ENCODE data around the gene EPM2A. TPM values are rescaled to one million over a fixed set of nuclear protein-coding genes. Genes with fewer than 3 reads are reported as not detected.

The EPM2A gene
- total RNA-seq, 1 experiment from 2014 or later: 4.8 TPM

DNA sequence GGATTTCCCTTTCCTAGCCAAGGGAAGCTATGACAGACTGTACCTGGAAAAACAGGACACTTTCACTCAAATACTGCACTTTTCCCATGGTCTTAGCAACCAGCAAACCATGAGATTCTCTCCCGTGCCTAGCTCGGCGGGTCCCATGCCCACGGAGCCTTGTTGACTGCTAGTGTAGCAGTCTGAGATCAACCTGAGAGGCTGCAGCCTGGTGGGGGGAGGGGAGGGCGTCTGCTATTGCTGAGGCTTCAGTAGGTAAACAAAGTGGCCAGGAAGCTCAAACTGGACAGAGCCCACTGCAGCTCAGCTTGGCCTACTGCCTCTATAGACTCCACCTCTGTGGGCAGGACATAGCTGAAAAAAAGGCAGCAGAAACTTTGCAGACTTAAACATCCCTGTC lies 61.8 kb downstream of the EPM2A start:
- Mint-ChIP-seq H3K4me1 (ENCODE audit: insufficient read depth, unreplicated experiment) (peaks cover 11% of the 10 kb centered on the region), H3K27me3 (ENCODE audit: insufficient read depth, unreplicated experiment) (no peaks in the 10 kb centered on the region), H3K36me3 (ENCODE audit: insufficient read depth, unreplicated experiment) (peaks cover 5% of the 10 kb centered on the region), H3K27ac (ENCODE audit: low read depth, unreplicated experiment) (no peak overlapping the region), H3K4me3 (ENCODE audit: unreplicated experiment) (no peak overlapping the region), H3K9me3 (ENCODE audit: unreplicated experiment) (peaks cover 22% of the 10 kb centered on the region)
- DNase-seq (ENCODE audit: unreplicated experiment): no peak
- POLR2A ChIA-PET: no interaction called here
- CTCF ChIA-PET: no interaction called here
- BruUV-seq (replicated peaks): no TSS peak
- intact Hi-C loops (cut with micrococcal nuclease): no loop called here
- TF ChIP-seq, protein P1, sequence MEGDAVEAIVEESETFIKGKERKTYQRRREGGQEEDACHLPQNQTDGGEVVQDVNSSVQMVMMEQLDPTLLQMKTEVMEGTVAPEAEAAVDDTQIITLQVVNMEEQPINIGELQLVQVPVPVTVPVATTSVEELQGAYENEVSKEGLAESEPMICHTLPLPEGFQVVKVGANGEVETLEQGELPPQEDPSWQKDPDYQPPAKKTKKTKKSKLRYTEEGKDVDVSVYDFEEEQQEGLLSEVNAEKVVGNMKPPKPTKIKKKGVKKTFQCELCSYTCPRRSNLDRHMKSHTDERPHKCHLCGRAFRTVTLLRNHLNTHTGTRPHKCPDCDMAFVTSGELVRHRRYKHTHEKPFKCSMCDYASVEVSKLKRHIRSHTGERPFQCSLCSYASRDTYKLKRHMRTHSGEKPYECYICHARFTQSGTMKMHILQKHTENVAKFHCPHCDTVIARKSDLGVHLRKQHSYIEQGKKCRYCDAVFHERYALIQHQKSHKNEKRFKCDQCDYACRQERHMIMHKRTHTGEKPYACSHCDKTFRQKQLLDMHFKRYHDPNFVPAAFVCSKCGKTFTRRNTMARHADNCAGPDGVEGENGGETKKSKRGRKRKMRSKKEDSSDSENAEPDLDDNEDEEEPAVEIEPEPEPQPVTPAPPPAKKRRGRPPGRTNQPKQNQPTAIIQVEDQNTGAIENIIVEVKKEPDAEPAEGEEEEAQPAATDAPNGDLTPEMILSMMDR (IDR thresholded peaks at IDR 0.05; ENCODE audit: unreplicated experiment): no peak

DNA sequence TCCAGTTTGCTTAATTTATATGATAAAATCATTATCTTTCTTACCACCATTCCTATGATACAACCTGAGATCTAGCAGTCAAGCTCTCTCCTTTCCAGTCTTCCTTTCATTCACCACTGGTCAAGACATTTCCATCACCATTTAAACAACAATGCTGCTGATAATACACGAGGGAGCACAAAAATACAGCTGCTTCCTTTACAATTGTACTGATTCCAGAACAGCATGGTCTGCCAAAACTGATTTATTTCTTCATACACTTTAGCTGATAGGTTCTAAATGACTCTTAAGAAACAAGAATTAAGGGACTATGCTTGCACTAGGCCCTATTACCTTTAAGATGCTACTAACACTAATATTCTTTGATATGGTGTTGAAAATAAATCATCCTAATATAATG lies 65.0 kb downstream of the EPM2A start:
- Mint-ChIP-seq H3K36me3 (ENCODE audit: insufficient read depth, unreplicated experiment) (no peaks in the 10 kb centered on the region), H3K27me3 (ENCODE audit: insufficient read depth, unreplicated experiment) (no peaks in the 10 kb centered on the region), H3K4me3 (ENCODE audit: unreplicated experiment) (no peak overlapping the region), H3K27ac (ENCODE audit: low read depth, unreplicated experiment) (peak overlapping the region; percentile 69), H3K9me3 (ENCODE audit: unreplicated experiment) (peaks cover 10% of the 10 kb centered on the region), H3K4me1 (ENCODE audit: insufficient read depth, unreplicated experiment) (peaks cover 11% of the 10 kb centered on the region)
- TF ChIP-seq, protein P1 (IDR thresholded peaks at IDR 0.05; ENCODE audit: unreplicated experiment): no peak
- BruUV-seq (replicated peaks): no TSS peak
- POLR2A ChIA-PET: no interaction called here
- intact Hi-C loops (cut with micrococcal nuclease): no loop called here
- DNase-seq (ENCODE audit: unreplicated experiment): no peak
- CTCF ChIA-PET: interaction anchor here (0.7 kb wide), 1 partner anchor 1093 kb away, joined by 3 read pairs; no protein-coding TSS in a partner anchor

DNA sequence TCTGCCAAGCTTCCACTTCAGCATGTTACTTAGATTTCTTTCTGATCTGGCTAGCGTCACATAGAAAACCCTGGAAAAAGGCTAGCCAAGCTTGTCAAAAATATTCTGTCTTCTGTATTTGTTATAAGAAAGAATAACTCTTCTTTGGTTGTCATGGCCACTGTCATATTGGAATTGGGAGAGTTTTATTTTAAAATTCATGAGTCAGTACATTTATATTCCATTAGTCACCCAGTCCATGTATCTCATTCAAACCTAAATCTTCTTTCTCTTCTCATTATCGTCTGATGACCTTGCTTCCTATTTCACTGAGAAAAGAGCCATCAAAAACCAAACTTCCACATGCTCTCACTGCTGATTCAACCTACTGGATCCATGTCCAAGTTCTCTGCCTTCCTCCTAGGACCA lies 65.7 kb downstream of the EPM2A start:
- Mint-ChIP-seq H3K4me3 (ENCODE audit: unreplicated experiment) (no peak overlapping the region), H3K4me1 (ENCODE audit: insufficient read depth, unreplicated experiment) (peaks cover 11% of the 10 kb centered on the region), H3K27ac (ENCODE audit: low read depth, unreplicated experiment) (peak overlapping the region; percentile 69), H3K27me3 (ENCODE audit: insufficient read depth, unreplicated experiment) (no peaks in the 10 kb centered on the region), H3K9me3 (ENCODE audit: unreplicated experiment) (peaks cover 5% of the 10 kb centered on the region), H3K36me3 (ENCODE audit: insufficient read depth, unreplicated experiment) (no peaks in the 10 kb centered on the region)
- peak; percentile 14 for DNase-seq (ENCODE audit: unreplicated experiment)
- CTCF ChIA-PET: interaction anchor here (0.5 kb wide), 1 partner anchor 124 kb away, joined by 3 read pairs; no protein-coding TSS in a partner anchor
- intact Hi-C loops (cut with micrococcal nuclease): no loop called here
- BruUV-seq (replicated peaks): no TSS peak
- TF ChIP-seq, protein P1 (IDR thresholded peaks at IDR 0.05; ENCODE audit: unreplicated experiment): no peak
- POLR2A ChIA-PET: interaction anchor here (0.7 kb wide), 1 partner anchor 1121 kb away, joined by 3 read pairs; no protein-coding TSS in a partner anchor

DNA sequence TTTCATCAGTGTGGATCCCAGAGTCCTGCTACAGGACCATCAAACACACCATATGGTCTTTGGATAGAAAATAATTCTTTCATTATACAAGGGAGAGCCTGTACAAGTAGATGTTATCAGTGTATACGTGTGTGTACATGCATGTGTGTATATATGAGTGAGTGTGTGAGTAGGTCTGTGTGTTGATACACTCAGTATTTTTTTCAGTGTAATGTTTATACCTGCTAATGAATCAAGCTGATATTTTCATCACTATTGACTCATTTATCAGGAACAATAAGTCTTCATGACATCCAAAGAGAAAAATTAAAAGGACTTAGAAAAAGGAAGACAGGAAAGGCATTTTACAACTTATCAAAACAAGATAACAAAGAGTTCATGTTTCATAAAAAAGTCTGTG lies 66.5 kb downstream of the EPM2A start:
- no TSS peak for BruUV-seq (replicated peaks)

More for the DNA sequence above, 66.5 kb downstream of the EPM2A start:
- no peaks in the 10 kb centered on the region for H3K36me3 Mint-ChIP-seq (ENCODE audit: insufficient read depth, unreplicated experiment)
- intact Hi-C loops (cut with micrococcal nuclease): no loop called here
- CTCF ChIA-PET: interaction anchor here (0.5 kb wide), 1 partner anchor 125 kb away, joined by 3 read pairs; no protein-coding TSS in a partner anchor
- POLR2A ChIA-PET: interaction anchor here (0.7 kb wide), 1 partner anchor 39 kb away, joined by 3 read pairs; no protein-coding TSS in a partner anchor
- TF ChIP-seq, protein P1 (IDR thresholded peaks at IDR 0.05; ENCODE audit: unreplicated experiment): no peak
- H3K9me3 Mint-ChIP-seq (ENCODE audit: unreplicated experiment): no peaks in the 10 kb centered on the region
- peaks cover 11% of the 10 kb centered on the region for H3K4me1 Mint-ChIP-seq (ENCODE audit: insufficient read depth, unreplicated experiment)
- no peak overlapping the region for H3K4me3 Mint-ChIP-seq (ENCODE audit: unreplicated experiment)
- no peaks in the 10 kb centered on the region for H3K27me3 Mint-ChIP-seq (ENCODE audit: insufficient read depth, unreplicated experiment)
- DNase-seq (ENCODE audit: unreplicated experiment): no peak
- H3K27ac Mint-ChIP-seq (ENCODE audit: low read depth, unreplicated experiment): peak overlapping the region; percentile 69

Data from MCF 10A (cell line).